ENCODE results near the gene MED4.
A peak's percentile ranks its signal among the peaks of the same experiment; 100 is the strongest.

MED4 gene

DNA sequence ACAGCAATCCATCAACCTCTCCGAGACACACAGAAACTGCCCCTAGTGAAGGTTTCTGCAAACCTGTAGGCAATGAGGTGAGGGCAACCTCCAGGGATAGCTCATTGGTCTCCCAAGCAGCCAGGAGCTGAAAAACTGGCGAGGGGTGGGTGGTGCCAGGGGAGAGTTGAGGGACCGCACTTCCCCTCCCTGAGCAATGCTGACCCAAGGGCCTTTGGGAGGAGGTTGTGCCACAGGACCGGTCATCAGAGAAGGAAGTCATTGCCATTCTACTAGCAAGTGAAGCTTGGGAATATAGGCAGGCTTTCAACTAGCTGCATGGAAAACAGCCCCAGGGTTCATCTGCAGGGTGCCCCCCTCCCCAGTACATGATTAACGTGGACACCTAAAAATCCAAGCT, 23.1 kb upstream of the MED4 start:
- H3K36me3 ChIP-seq (ENCODE audit: control insufficient read depth, insufficient read depth, low read length, severe bottlenecking), result no peaks in the 10 kb centered on the region
- H3K9me3 ChIP-seq (ENCODE audit: control insufficient read depth, low read length), result no peaks in the 10 kb centered on the region
- peaks cover 18% of the 10 kb centered on the region for H3K4me1 ChIP-seq (ENCODE audit: control insufficient read depth, insufficient read depth, low read length)
- no peak for DNase-seq (ENCODE audit: low read depth)
- H3K4me3 ChIP-seq (ENCODE audit: low read length), result no peak overlapping the region
- H3K9ac ChIP-seq (ENCODE audit: low read length), result no peak overlapping the region
- no peaks in the 10 kb centered on the region for H3K27me3 ChIP-seq (replicated peaks; ENCODE audit: control insufficient read depth, insufficient read depth, low read length)

DNA sequence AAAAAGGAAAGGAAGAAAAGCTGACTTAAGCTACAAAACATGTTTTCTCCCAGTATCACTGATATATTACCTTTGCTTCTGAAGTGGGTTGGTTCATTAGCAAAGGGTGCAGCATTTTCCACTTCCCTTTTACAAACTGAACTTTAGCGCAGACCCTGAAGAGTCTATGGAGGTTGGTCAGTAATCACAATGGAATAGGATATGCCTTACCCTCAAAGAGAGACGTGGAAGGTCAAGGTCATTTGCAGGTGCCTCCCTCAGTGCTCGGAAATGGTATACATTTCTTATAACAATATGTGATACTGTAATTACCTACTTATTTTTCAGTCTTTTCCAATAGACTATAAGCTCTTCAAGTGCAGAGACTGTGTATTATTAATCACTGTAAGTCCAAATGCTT, 21.9 kb upstream of the MED4 start:
- H3K9ac ChIP-seq (ENCODE audit: low read length), result no peak overlapping the region
- H3K36me3 ChIP-seq (ENCODE audit: control insufficient read depth, insufficient read depth, low read length, severe bottlenecking), result no peaks in the 10 kb centered on the region
- H3K9me3 ChIP-seq (ENCODE audit: control insufficient read depth, low read length), result no peaks in the 10 kb centered on the region
- peaks cover 27% of the 10 kb centered on the region for H3K4me1 ChIP-seq (ENCODE audit: control insufficient read depth, insufficient read depth, low read length)
- H3K27me3 ChIP-seq (replicated peaks; ENCODE audit: control insufficient read depth, insufficient read depth, low read length), result no peaks in the 10 kb centered on the region
- no peak overlapping the region for H3K4me3 ChIP-seq (ENCODE audit: low read length)
- DNase-seq (ENCODE audit: low read depth), result no peak

DNA sequence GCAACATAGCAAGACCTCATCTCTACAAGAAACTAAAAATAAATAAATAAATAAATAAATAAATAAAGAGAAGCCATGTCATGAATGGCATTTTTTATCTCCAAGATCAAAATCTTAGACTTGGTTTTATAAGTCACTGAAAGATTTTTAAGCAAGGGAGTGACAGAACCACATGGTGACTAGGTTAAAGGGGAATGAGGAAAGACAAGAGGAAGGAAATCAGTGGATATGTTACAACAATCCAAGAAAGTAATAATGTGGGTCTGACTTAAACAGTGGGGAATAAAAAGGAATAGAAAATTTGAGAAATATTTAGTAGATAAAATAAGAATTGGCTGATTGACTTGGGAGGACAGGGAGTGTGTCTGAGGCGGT, 18.8 kb upstream of the MED4 start:
- Histone ChIP-seq H3K36me3 (ENCODE audit: control insufficient read depth, insufficient read depth, low read length, severe bottlenecking) (no peaks in the 10 kb centered on the region), H3K27me3 (replicated peaks; ENCODE audit: control insufficient read depth, insufficient read depth, low read length) (no peaks in the 10 kb centered on the region), H3K4me1 (ENCODE audit: control insufficient read depth, insufficient read depth, low read length) (peaks cover 46% of the 10 kb centered on the region), H3K4me3 (ENCODE audit: low read length) (no peak overlapping the region), H3K9ac (ENCODE audit: low read length) (peak overlapping the region; percentile 74), H3K9me3 (ENCODE audit: control insufficient read depth, low read length) (no peaks in the 10 kb centered on the region)
- DNase-seq (ENCODE audit: low read depth), result no peak

- Histone ChIP-seq H3K36me3 (ENCODE audit: control insufficient read depth, insufficient read depth, low read length, severe bottlenecking) (no peaks in the 10 kb centered on the region), H3K4me3 (ENCODE audit: low read length) (no peak overlapping the region), H3K9me3 (ENCODE audit: control insufficient read depth, low read length) (no peaks in the 10 kb centered on the region), H3K9ac (ENCODE audit: low read length) (peak overlapping the region; percentile 57), H3K27me3 (replicated peaks; ENCODE audit: control insufficient read depth, insufficient read depth, low read length) (no peaks in the 10 kb centered on the region), H3K4me1 (ENCODE audit: control insufficient read depth, insufficient read depth, low read length) (peaks cover 46% of the 10 kb centered on the region)
- no peak for DNase-seq (ENCODE audit: low read depth)
Observed at GRCh38 chr13:48112896-48113755, 18.2 kb upstream of the MED4 start.

- peak overlapping the region; percentile 65 for H3K9ac ChIP-seq (ENCODE audit: low read length)
- no peak overlapping the region for H3K4me3 ChIP-seq (ENCODE audit: low read length)
- peaks cover 46% of the 10 kb centered on the region for H3K4me1 ChIP-seq (ENCODE audit: control insufficient read depth, insufficient read depth, low read length)
- H3K36me3 ChIP-seq (ENCODE audit: control insufficient read depth, insufficient read depth, low read length, severe bottlenecking), result no peaks in the 10 kb centered on the region
- no peaks in the 10 kb centered on the region for H3K9me3 ChIP-seq (ENCODE audit: control insufficient read depth, low read length)
- no peaks in the 10 kb centered on the region for H3K27me3 ChIP-seq (replicated peaks; ENCODE audit: control insufficient read depth, insufficient read depth, low read length)
- DNase-seq (ENCODE audit: low read depth), result no peak
Observed at GRCh38 chr13:48110931-48111721, 16.2 kb upstream of the MED4 start.

DNA sequence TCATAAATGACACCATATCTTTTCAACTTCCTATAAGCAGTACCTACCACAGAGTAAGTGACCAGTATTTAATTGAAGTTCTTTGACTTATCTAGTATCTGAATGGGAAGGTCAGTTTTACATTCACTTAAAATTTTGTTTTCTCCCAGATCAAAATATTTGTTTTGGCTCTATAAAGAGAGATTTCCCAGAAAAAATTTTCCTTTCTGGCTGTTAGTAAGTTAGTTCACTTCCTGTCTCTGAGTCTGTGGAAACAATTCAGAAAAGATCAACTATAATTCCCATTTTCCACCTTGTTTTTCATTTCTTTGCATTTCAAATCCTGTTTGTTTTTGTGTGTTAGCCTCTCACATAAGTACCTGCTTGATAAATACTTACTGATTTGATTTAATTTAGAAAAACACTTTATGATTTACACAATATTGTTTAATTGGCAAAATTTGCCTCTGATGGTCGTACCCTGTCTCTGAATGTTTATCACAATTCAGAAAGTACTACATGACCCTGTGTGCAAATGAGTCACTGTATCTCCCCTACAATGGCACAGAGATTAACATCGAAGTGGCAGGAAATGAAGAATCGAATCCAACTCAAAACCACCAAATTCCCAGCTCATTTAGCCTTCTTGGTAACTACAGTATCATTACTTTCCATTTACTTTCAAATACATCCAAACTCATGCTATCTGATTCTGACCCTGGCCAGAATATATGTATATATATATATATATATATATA, 15.4 kb upstream of the MED4 start:
- DNase-seq (ENCODE audit: low read depth), result no peak
- H3K4me3 ChIP-seq (ENCODE audit: low read length), result peak overlapping the region; percentile 54
- peaks cover 46% of the 10 kb centered on the region for H3K4me1 ChIP-seq (ENCODE audit: control insufficient read depth, insufficient read depth, low read length)
- peak overlapping the region; percentile 65 for H3K9ac ChIP-seq (ENCODE audit: low read length)
- no peaks in the 10 kb centered on the region for H3K9me3 ChIP-seq (ENCODE audit: control insufficient read depth, low read length)
- no peaks in the 10 kb centered on the region for H3K27me3 ChIP-seq (replicated peaks; ENCODE audit: control insufficient read depth, insufficient read depth, low read length)
- no peaks in the 10 kb centered on the region for H3K36me3 ChIP-seq (ENCODE audit: control insufficient read depth, insufficient read depth, low read length, severe bottlenecking)

- Histone ChIP-seq H3K27me3 (replicated peaks; ENCODE audit: control insufficient read depth, insufficient read depth, low read length) (no peaks in the 10 kb centered on the region), H3K36me3 (ENCODE audit: control insufficient read depth, insufficient read depth, low read length, severe bottlenecking) (no peaks in the 10 kb centered on the region), H3K9me3 (ENCODE audit: control insufficient read depth, low read length) (no peaks in the 10 kb centered on the region), H3K4me1 (ENCODE audit: control insufficient read depth, insufficient read depth, low read length) (peaks cover 33% of the 10 kb centered on the region), H3K9ac (ENCODE audit: low read length) (no peak overlapping the region), H3K4me3 (ENCODE audit: low read length) (no peak overlapping the region)
- no peak for DNase-seq (ENCODE audit: low read depth)
Observed at GRCh38 chr13:48108106-48108505, 13.2 kb upstream of the MED4 start.

DNA sequence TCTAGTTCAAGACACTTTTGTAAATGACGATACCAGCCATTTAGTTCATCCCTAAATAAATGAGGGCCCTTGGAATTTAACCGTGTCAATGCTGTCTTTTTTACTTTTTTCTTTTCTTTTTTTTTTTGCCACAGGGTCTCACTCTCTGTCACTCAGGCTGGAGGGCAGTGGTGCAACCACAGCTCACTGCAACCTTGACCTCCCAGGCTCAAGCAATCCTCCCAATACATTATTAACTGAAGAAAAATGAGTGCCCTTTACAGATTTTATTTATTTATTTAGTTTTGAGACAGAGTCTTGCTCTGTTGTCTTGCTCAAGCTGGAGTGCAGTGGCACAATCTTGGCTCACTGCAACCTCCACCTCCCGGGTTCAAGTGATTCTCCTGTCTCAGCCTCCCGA, 2.9 kb upstream of the MED4 start:
- no peak for DNase-seq (ENCODE audit: low read depth)
- Histone ChIP-seq H3K9ac (ENCODE audit: low read length) (no peak overlapping the region), H3K9me3 (ENCODE audit: control insufficient read depth, low read length) (no peaks in the 10 kb centered on the region), H3K27me3 (replicated peaks; ENCODE audit: control insufficient read depth, insufficient read depth, low read length) (no peaks in the 10 kb centered on the region), H3K36me3 (ENCODE audit: control insufficient read depth, insufficient read depth, low read length, severe bottlenecking) (no peaks in the 10 kb centered on the region), H3K4me3 (ENCODE audit: low read length) (no peak overlapping the region), H3K4me1 (ENCODE audit: control insufficient read depth, insufficient read depth, low read length) (peaks cover 14% of the 10 kb centered on the region)

DNA sequence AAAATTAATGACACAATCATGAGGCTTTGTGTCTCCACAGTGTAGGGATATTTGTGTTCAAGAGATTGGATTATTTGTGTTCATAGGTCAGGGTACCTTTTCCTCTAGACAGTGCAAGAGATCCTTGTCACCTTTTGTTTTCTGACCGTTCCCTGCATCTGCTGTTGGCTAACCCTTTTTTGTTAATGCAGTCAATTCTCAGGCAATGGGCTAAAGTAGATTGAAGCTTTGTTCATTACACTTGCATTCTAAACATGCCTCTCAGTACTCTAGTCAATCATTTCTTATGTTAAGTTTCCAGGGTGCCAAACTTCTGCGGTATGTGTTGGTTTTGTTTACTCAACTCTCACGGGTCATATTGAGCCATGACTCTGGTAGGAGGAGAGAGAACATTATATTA, 1.8 kb upstream of the MED4 start:
- no peaks in the 10 kb centered on the region for H3K9me3 ChIP-seq (ENCODE audit: control insufficient read depth, low read length)
- DNase-seq (ENCODE audit: low read depth), result no peak

DNA sequence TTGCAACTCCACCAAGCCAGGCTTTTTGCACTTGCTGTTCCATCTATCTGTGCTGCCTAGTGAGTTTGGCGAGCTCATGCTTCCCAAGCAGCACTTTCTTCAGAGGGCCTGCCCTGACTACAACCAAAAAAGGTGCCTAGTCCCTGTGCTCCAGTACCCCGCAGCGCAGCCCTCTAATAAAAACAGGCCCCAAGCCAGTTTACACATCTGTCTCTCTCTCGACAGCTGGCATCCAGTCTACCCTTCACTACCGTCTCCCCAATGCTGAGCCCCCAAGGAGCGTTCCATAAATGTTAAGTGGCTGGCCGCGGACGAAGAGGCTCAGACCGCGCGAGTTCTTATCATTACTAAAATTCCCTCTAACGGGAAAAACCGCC, 512 bp downstream of the MED4 start:
- DNase-seq (ENCODE audit: low read depth), result peak; percentile 54
- Histone ChIP-seq H3K4me3 (ENCODE audit: low read length) (peak overlapping the region; percentile 99), H3K27me3 (replicated peaks; ENCODE audit: control insufficient read depth, insufficient read depth, low read length) (no peaks in the 10 kb centered on the region), H3K4me1 (ENCODE audit: control insufficient read depth, insufficient read depth, low read length) (peaks cover 19% of the 10 kb centered on the region), H3K9me3 (ENCODE audit: control insufficient read depth, low read length) (no peaks in the 10 kb centered on the region), H3K9ac (ENCODE audit: low read length) (peak overlapping the region; percentile 99), H3K36me3 (ENCODE audit: control insufficient read depth, insufficient read depth, low read length, severe bottlenecking) (no peaks in the 10 kb centered on the region)

More for the DNA sequence above, 1.8 kb upstream of the MED4 start:
- Histone ChIP-seq H3K36me3 (ENCODE audit: control insufficient read depth, insufficient read depth, low read length, severe bottlenecking) (no peaks in the 10 kb centered on the region), H3K9ac (ENCODE audit: low read length) (no peak overlapping the region), H3K27me3 (replicated peaks; ENCODE audit: control insufficient read depth, insufficient read depth, low read length) (no peaks in the 10 kb centered on the region), H3K4me1 (ENCODE audit: control insufficient read depth, insufficient read depth, low read length) (peaks cover 16% of the 10 kb centered on the region), H3K4me3 (ENCODE audit: low read length) (no peak overlapping the region)

DNA sequence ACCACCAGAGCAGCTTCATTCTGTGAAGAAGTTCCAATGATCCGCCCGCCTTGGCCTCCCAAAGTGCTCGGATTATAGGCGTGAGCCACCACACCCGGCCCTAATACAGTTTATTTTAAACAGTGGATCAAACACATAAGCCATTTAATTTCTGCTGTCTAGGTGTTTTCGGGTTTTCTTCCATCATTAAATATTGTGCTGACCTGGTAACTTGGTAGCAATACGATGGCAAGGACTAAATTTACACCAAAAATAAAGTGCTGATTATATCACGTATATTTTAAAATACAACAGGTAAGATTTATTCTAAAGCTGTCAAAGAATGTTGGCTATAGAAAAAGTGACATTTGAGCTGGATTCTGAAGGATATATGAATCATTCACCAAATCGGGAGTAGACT, 1.3 kb downstream of the MED4 start:
- Histone ChIP-seq H3K36me3 (ENCODE audit: control insufficient read depth, insufficient read depth, low read length, severe bottlenecking) (no peaks in the 10 kb centered on the region), H3K9me3 (ENCODE audit: control insufficient read depth, low read length) (no peaks in the 10 kb centered on the region), H3K9ac (ENCODE audit: low read length) (peak overlapping the region; percentile 99), H3K27me3 (replicated peaks; ENCODE audit: control insufficient read depth, insufficient read depth, low read length) (no peaks in the 10 kb centered on the region), H3K4me3 (ENCODE audit: low read length) (peak overlapping the region; percentile 99), H3K4me1 (ENCODE audit: control insufficient read depth, insufficient read depth, low read length) (peaks cover 19% of the 10 kb centered on the region)
- DNase-seq (ENCODE audit: low read depth), result no peak

Data from adipocyte (in vitro differentiated cells).